ENCODE data around the gene DNM3.
"Not testable (repeated sequence)": the region's sequence is repeated elsewhere in the genome, so short reads cannot be mapped to it uniquely, and the experiment has no call there.

DNM3 gene

GRCh38 chr1:172351346-172351745 lies 510.0 kb downstream of the DNM3 start:
- H3K9me3 ChIP-seq (ENCODE audit: control insufficient read depth, insufficient read depth, low read length), result peaks cover 14% of the 10 kb centered on the region; the same call in 1 of the 2 replicates
- no peaks in the 10 kb centered on the region for H3K36me3 ChIP-seq (ENCODE audit: insufficient read depth, low read length)
- peaks cover 7% of the 10 kb centered on the region for H3K4me1 ChIP-seq (ENCODE audit: insufficient read depth, low read length)
- no peak overlapping the region for H3K9ac ChIP-seq (ENCODE audit: low read depth, low read length)

GRCh38 chr1:172351754-172352161 lies 510.5 kb downstream of the DNM3 start:
- H3K9me3 ChIP-seq (ENCODE audit: control insufficient read depth, insufficient read depth, low read length), result peaks cover 12% of the 10 kb centered on the region; the same call in 1 of the 2 replicates
- H3K4me1 ChIP-seq (ENCODE audit: insufficient read depth, low read length), result peaks cover 7% of the 10 kb centered on the region
- H3K36me3 ChIP-seq (ENCODE audit: insufficient read depth, low read length), result no peaks in the 10 kb centered on the region
- no peak overlapping the region for H3K9ac ChIP-seq (ENCODE audit: low read depth, low read length)

GRCh38 chr1:172352435-172352834 lies 511.1 kb downstream of the DNM3 start:
- no peak overlapping the region for H3K9ac ChIP-seq (ENCODE audit: low read depth, low read length)
- H3K4me1 ChIP-seq (ENCODE audit: insufficient read depth, low read length), result peaks cover 8% of the 10 kb centered on the region

GRCh38 chr1:172354291-172355274 lies 513.3 kb downstream of the DNM3 start:
- Histone ChIP-seq H3K36me3 (ENCODE audit: insufficient read depth, low read length) (no peaks in the 10 kb centered on the region), H3K9ac (ENCODE audit: low read depth, low read length) (no peak overlapping the region), H3K4me1 (ENCODE audit: insufficient read depth, low read length) (peaks cover 29% of the 10 kb centered on the region), H3K9me3 (ENCODE audit: control insufficient read depth, insufficient read depth, low read length) (no peaks in the 10 kb centered on the region)

More at GRCh38 chr1:172352435-172352834, 511.1 kb downstream of the DNM3 start:
- H3K9me3 ChIP-seq (ENCODE audit: control insufficient read depth, insufficient read depth, low read length), result peaks cover 7% of the 10 kb centered on the region; the same call in 1 of the 2 replicates
- no peaks in the 10 kb centered on the region for H3K36me3 ChIP-seq (ENCODE audit: insufficient read depth, low read length)

- Histone ChIP-seq H3K4me1 (ENCODE audit: insufficient read depth, low read length) (peaks cover 44% of the 10 kb centered on the region), H3K9ac (ENCODE audit: low read depth, low read length) (no peak overlapping the region), H3K9me3 (ENCODE audit: control insufficient read depth, insufficient read depth, low read length) (no peaks in the 10 kb centered on the region), H3K36me3 (ENCODE audit: insufficient read depth, low read length) (no peaks in the 10 kb centered on the region)
Measured at GRCh38 chr1:172356620-172357019, 515.3 kb downstream of the DNM3 start.

- Histone ChIP-seq H3K36me3 (ENCODE audit: insufficient read depth, low read length) (no peaks in the 10 kb centered on the region), H3K9ac (ENCODE audit: low read depth, low read length) (no peak overlapping the region), H3K4me1 (ENCODE audit: insufficient read depth, low read length) (peaks cover 49% of the 10 kb centered on the region), H3K9me3 (ENCODE audit: control insufficient read depth, insufficient read depth, low read length) (no peaks in the 10 kb centered on the region)
Measured at GRCh38 chr1:172357753-172358385, 516.6 kb downstream of the DNM3 start.

GRCh38 chr1:172359491-172359999 lies 518.2 kb downstream of the DNM3 start:
- H3K9ac ChIP-seq (ENCODE audit: low read depth, low read length), result no peak overlapping the region
- no peaks in the 10 kb centered on the region for H3K36me3 ChIP-seq (ENCODE audit: insufficient read depth, low read length)
- no peaks in the 10 kb centered on the region for H3K9me3 ChIP-seq (ENCODE audit: control insufficient read depth, insufficient read depth, low read length)
- peaks cover 44% of the 10 kb centered on the region for H3K4me1 ChIP-seq (ENCODE audit: insufficient read depth, low read length)

- H3K36me3 ChIP-seq (ENCODE audit: insufficient read depth, low read length), result no peaks in the 10 kb centered on the region
- peaks cover 42% of the 10 kb centered on the region for H3K4me1 ChIP-seq (ENCODE audit: insufficient read depth, low read length)
- H3K9me3 ChIP-seq (ENCODE audit: control insufficient read depth, insufficient read depth, low read length), result no peaks in the 10 kb centered on the region
- no peak overlapping the region for H3K9ac ChIP-seq (ENCODE audit: low read depth, low read length)
Measured at GRCh38 chr1:172360511-172360910, 519.2 kb downstream of the DNM3 start.

- Histone ChIP-seq H3K9ac (ENCODE audit: low read depth, low read length) (no peak overlapping the region), H3K9me3 (ENCODE audit: control insufficient read depth, insufficient read depth, low read length) (no peaks in the 10 kb centered on the region), H3K4me1 (ENCODE audit: insufficient read depth, low read length) (peaks cover 42% of the 10 kb centered on the region), H3K36me3 (ENCODE audit: insufficient read depth, low read length) (no peaks in the 10 kb centered on the region)
Measured at GRCh38 chr1:172360985-172361384, 519.7 kb downstream of the DNM3 start.

- Histone ChIP-seq H3K4me1 (ENCODE audit: insufficient read depth, low read length) (peaks cover 27% of the 10 kb centered on the region), H3K9ac (ENCODE audit: low read depth, low read length) (no peak overlapping the region), H3K36me3 (ENCODE audit: insufficient read depth, low read length) (no peaks in the 10 kb centered on the region), H3K9me3 (ENCODE audit: control insufficient read depth, insufficient read depth, low read length) (no peaks in the 10 kb centered on the region; the same call in 1 of the 2 replicates)
Measured at GRCh38 chr1:172363852-172364251, 522.6 kb downstream of the DNM3 start.

GRCh38 chr1:172371646-172372045 lies 530.3 kb downstream of the DNM3 start:
- H3K36me3 ChIP-seq (ENCODE audit: insufficient read depth, low read length); H3K9ac ChIP-seq (ENCODE audit: low read depth, low read length); H3K4me1 ChIP-seq (ENCODE audit: insufficient read depth, low read length); H3K9me3 ChIP-seq (ENCODE audit: control insufficient read depth, insufficient read depth, low read length): not testable (repeated sequence)

- Histone ChIP-seq H3K9me3 (ENCODE audit: control insufficient read depth, insufficient read depth, low read length) (no peaks in the 10 kb centered on the region), H3K9ac (ENCODE audit: low read depth, low read length) (no peak overlapping the region), H3K4me1 (ENCODE audit: insufficient read depth, low read length) (no peaks in the 10 kb centered on the region), H3K36me3 (ENCODE audit: insufficient read depth, low read length) (no peaks in the 10 kb centered on the region)
Measured at GRCh38 chr1:172373864-172374263, 532.6 kb downstream of the DNM3 start.

- Histone ChIP-seq H3K9ac (ENCODE audit: low read depth, low read length) (no peak overlapping the region), H3K36me3 (ENCODE audit: insufficient read depth, low read length) (no peaks in the 10 kb centered on the region), H3K4me1 (ENCODE audit: insufficient read depth, low read length) (no peaks in the 10 kb centered on the region), H3K9me3 (ENCODE audit: control insufficient read depth, insufficient read depth, low read length) (no peaks in the 10 kb centered on the region)
Measured at GRCh38 chr1:172375211-172375631, 533.9 kb downstream of the DNM3 start.

GRCh38 chr1:172376431-172376830 lies 535.1 kb downstream of the DNM3 start:
- Histone ChIP-seq H3K4me1 (ENCODE audit: insufficient read depth, low read length) (peaks cover 8% of the 10 kb centered on the region), H3K36me3 (ENCODE audit: insufficient read depth, low read length) (no peaks in the 10 kb centered on the region), H3K9me3 (ENCODE audit: control insufficient read depth, insufficient read depth, low read length) (no peaks in the 10 kb centered on the region), H3K9ac (ENCODE audit: low read depth, low read length) (no peak overlapping the region)

All from ES-I3 (cell line).